ENCODE data around the gene TMEM8B.

TMEM8B gene

GRCh38 chr9:35791297-35791921, 37.6 kb upstream of the TMEM8B start, which contains the start of gene NPR2:
Gene NPR2 (plus strand): TSS chr9:35791591. CDS start chr9:35792409, 818 bp downstream.
- TF ChIP-seq, protein P1, sequence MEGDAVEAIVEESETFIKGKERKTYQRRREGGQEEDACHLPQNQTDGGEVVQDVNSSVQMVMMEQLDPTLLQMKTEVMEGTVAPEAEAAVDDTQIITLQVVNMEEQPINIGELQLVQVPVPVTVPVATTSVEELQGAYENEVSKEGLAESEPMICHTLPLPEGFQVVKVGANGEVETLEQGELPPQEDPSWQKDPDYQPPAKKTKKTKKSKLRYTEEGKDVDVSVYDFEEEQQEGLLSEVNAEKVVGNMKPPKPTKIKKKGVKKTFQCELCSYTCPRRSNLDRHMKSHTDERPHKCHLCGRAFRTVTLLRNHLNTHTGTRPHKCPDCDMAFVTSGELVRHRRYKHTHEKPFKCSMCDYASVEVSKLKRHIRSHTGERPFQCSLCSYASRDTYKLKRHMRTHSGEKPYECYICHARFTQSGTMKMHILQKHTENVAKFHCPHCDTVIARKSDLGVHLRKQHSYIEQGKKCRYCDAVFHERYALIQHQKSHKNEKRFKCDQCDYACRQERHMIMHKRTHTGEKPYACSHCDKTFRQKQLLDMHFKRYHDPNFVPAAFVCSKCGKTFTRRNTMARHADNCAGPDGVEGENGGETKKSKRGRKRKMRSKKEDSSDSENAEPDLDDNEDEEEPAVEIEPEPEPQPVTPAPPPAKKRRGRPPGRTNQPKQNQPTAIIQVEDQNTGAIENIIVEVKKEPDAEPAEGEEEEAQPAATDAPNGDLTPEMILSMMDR (IDR thresholded peaks at IDR 0.05; ENCODE audit: low read depth, low read length, missing control alignments), result no peak
- peak within 1 kb of the TSS; percentile 39 for H3K4me3 ChIP-seq (replicated peaks; ENCODE audit: low read depth, low read length)
- DNase-seq (ENCODE audit: extremely low read depth, low read depth), result no peak

GRCh38 chr9:35792024-35792813, 36.8 kb upstream of the TMEM8B start:
- no peak for DNase-seq (ENCODE audit: extremely low read depth, low read depth)
- TF ChIP-seq, protein P1 (IDR thresholded peaks at IDR 0.05; ENCODE audit: low read depth, low read length, missing control alignments), result no peak
- H3K4me3 ChIP-seq (replicated peaks; ENCODE audit: low read depth, low read length), result peak overlapping the region; percentile 39

DNA sequence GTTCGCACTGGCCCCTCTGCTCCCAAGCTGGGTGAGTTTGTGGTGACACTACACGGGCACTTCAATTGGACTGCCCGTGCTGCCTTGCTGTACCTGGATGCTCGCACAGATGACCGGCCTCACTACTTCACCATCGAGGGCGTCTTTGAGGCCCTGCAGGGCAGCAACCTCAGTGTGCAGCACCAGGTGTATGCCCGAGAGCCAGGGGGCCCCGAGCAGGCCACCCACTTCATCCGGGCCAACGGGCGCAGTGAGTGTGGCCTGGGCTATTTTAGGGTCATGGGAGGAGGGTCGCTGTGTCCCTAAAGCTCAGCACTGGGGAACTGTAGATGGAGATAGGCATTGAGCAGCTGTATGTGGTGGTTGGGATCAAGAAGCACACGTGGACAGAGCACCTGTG, 36.2 kb upstream of the TMEM8B start:
- TF ChIP-seq, protein P1 (IDR thresholded peaks at IDR 0.05; ENCODE audit: low read depth, low read length, missing control alignments), result no peak
- no peak overlapping the region for H3K4me3 ChIP-seq (replicated peaks; ENCODE audit: low read depth, low read length)
- no peak for DNase-seq (ENCODE audit: extremely low read depth, low read depth)

- no peak for DNase-seq (ENCODE audit: extremely low read depth, low read depth)
Measured at GRCh38 chr9:35793461-35793860, 35.6 kb upstream of the TMEM8B start.

GRCh38 chr9:35795695-35796094, 33.3 kb upstream of the TMEM8B start:
- H3K4me3 ChIP-seq (replicated peaks; ENCODE audit: low read depth, low read length), result no peak overlapping the region
- no peak for DNase-seq (ENCODE audit: extremely low read depth, low read depth)
- TF ChIP-seq, protein P1 (IDR thresholded peaks at IDR 0.05; ENCODE audit: low read depth, low read length, missing control alignments), result no peak

More at GRCh38 chr9:35793461-35793860, 35.6 kb upstream of the TMEM8B start:
- TF ChIP-seq, protein P1 (IDR thresholded peaks at IDR 0.05; ENCODE audit: low read depth, low read length, missing control alignments), result no peak
- H3K4me3 ChIP-seq (replicated peaks; ENCODE audit: low read depth, low read length), result no peak overlapping the region

GRCh38 chr9:35797311-35798109, 31.5 kb upstream of the TMEM8B start:
- H3K4me3 ChIP-seq (replicated peaks; ENCODE audit: low read depth, low read length), result no peak overlapping the region
- TF ChIP-seq, protein P1 (IDR thresholded peaks at IDR 0.05; ENCODE audit: low read depth, low read length, missing control alignments), result no peak
- no peak for DNase-seq (ENCODE audit: extremely low read depth, low read depth)

All from HFF-Myc (cell line).